ENCODE data around the gene COL5A1. TPM values are rescaled to one million over a fixed set of nuclear protein-coding genes. Genes with fewer than 3 reads are reported as not detected.
A peak's percentile ranks its signal among the peaks of the same experiment; 100 is the strongest.

COL5A1 gene
- total RNA-seq (2014; rRNA removed; shearing (Covaris generic)) = 148 and 165 TPM in 2 replicates

DNA sequence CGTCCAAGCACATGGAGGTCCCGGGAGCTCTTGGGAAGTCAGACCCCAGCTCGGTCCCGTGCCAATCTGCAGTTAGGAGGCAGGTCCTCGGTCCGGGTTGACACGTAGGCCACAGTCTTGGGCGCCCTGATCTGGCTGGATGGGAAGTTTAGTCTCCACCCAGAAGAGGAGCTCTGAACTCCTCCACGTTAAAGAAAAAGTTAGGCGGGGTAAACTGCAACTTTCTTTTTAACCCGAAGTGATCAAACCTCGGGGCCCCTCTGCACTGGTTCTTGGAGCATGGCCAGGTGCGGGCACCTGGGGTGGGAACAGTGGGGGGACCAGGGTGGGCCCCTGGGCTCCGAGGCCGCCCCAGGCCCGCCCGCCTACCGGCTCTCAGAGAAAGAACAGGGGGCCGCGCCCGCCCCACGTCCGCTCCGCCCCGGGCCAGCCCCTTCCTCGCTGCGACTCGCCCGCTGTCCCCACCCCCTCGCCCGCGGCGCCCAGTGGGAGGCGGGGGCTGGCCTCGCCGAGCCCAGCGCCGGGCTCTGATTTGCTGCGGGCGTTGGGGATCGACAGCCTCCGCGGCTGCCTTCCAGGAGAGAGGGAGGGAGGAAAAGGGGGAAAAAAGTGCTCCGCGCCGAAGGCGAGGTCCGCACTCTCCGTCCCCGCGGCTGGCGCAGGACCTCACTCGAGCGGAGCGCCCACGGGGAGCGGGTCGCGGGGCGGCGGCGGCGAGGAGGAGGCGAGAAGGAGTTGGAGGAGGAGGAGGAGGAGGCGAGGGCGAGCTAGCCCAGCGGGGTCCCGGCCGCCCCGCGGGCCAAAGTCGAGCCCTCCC is at the start of gene COL5A1:
COL5A1 (plus strand) TSS at position 631 of the 817 bp plus-strand sequence. CDS start 385 bp downstream, outside the sequence.
- Histone ChIP-seq H3K36me3 (peaks cover 26% of the 10 kb centered on the region), H3K27ac (peak within 1 kb of the TSS; percentile 67), H3K9me3 (replicated peaks) (no peaks in the 10 kb centered on the region), H3K27me3 (replicated peaks) (no peaks in the 10 kb centered on the region), H3K4me1 (replicated peaks) (peaks cover 39% of the 10 kb centered on the region), H3K4me3 (peak within 1 kb of the TSS; percentile 84)
- peak; percentile 93 to 94 for DNase-seq (ENCODE audit: low read depth in 1 of 2, low spot score in 2 of 2)

DNA sequence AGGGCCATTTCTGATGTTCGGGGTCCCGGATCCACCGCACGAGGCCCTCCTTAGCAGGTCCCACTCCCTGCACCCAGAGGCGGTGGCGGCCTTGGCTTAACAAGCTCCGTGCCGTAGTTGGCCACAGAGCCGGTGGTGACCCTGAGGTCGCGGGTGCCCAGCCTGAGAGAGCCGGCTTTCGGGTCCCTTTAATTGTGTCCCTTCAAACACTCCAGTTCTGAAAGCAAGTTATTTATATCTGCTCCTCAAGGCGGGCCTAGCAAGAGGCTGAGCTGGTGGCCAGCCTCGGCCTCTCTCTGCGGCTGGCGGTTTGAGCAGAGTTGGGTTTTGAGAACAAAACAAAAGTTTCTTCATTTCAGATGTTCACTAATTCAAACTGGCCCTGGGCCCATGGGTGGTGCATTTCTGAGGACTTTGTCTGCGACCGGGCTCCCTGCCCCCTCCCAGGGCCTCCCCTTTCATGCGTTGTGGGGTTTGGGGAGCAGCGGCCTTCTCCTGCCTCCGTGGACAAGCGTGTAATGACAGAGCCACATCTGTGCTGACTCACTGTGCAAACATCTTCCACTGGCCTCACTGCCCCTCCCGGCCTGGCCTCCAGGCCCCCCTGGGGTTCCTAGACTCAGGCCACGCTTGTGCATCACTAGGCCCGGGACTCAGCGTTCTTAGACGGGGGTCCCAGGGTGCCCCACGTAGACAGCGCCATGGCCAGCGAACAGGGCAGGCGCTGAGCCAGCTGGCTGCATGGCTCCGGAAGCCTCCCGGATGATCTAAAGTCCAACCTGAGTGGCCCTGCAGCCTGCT is 49.4 kb upstream of the COL5A1 start:
- DNase-seq (ENCODE audit: low read depth in 1 of 2, low spot score in 2 of 2) = peak; percentile 92 to 93
- Histone ChIP-seq H3K9me3 (replicated peaks) (no peaks in the 10 kb centered on the region), H3K27me3 (replicated peaks) (no peaks in the 10 kb centered on the region), H3K36me3 (no peaks in the 10 kb centered on the region), H3K4me3 (no peak overlapping the region), H3K4me1 (replicated peaks) (peaks cover 39% of the 10 kb centered on the region), H3K27ac (peak overlapping the region; percentile 79)

DNA sequence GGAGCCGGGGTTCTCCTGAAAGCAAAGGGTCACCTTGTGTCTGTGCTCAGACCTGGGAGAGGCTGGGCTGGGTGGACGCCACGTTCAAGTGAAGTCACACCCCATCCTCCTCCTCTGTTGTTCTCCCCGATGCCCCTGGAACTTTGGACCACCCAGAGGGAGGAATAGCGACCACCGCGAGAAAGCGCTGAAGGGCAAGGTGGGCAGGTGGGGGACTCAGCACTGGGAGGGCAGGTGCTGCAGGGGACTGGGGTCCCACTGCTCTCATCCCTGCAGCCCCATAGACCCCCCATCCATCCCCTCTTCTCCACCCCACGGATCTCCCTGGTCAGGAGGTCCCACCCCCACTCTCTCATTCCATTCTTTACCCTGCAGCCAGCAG is 48.8 kb upstream of the COL5A1 start:
- peaks cover 39% of the 10 kb centered on the region for H3K4me1 ChIP-seq (replicated peaks)
- H3K27me3 ChIP-seq (replicated peaks) = no peaks in the 10 kb centered on the region
- peak overlapping the region; percentile 79 for H3K27ac ChIP-seq

DNA sequence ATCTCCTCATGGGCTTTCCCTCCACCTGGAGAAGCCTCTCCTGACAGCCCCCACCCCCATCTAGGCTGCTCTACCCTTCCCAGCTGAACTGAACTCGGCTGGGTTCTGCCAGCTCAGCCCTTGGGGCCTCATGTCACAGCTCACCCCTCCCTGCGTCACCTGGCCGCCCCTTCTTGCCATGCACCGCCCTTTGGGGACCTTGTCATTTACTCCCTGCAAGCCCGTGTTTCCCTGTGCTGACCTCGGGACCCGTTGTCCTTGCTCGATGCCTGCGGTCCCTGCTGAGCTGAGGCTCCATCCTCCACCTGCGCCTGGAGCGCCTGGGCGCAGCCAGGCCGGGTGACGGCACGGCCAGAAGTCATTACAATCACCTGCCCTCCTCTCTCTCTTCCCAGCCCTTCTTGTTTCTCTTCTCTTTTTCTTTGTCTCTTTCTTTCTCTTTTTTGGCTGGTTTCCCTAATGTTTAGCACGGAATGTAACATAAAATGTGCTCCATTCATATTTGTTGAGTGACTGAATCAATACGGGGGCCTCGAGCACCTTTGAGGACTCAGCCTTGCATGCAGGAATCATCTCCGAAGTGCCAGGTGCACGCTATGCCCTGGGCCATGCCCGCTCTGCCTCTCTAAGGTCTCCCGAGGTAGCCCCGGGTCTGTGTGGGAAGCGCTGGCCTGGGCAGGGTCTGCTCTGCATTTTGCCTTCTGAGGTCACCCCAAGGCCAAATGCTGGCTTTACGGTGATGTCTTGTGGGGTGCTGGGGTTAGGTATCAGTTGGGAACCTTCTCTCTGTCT is 48.1 kb upstream of the COL5A1 start:
- no peak overlapping the region for H3K27ac ChIP-seq
- no peaks in the 10 kb centered on the region for H3K27me3 ChIP-seq (replicated peaks)
- H3K4me1 ChIP-seq (replicated peaks) = peaks cover 39% of the 10 kb centered on the region
- no peaks in the 10 kb centered on the region for H3K9me3 ChIP-seq (replicated peaks)
- H3K36me3 ChIP-seq = no peaks in the 10 kb centered on the region
- DNase-seq (ENCODE audit: low read depth in 1 of 2, low spot score in 2 of 2) = no peak
- no peak overlapping the region for H3K4me3 ChIP-seq

More for the DNA sequence above, 48.8 kb upstream of the COL5A1 start:
- Histone ChIP-seq H3K36me3 (no peaks in the 10 kb centered on the region), H3K4me3 (no peak overlapping the region), H3K9me3 (replicated peaks) (no peaks in the 10 kb centered on the region)
- no peak for DNase-seq (ENCODE audit: low read depth in 1 of 2, low spot score in 2 of 2)

DNA sequence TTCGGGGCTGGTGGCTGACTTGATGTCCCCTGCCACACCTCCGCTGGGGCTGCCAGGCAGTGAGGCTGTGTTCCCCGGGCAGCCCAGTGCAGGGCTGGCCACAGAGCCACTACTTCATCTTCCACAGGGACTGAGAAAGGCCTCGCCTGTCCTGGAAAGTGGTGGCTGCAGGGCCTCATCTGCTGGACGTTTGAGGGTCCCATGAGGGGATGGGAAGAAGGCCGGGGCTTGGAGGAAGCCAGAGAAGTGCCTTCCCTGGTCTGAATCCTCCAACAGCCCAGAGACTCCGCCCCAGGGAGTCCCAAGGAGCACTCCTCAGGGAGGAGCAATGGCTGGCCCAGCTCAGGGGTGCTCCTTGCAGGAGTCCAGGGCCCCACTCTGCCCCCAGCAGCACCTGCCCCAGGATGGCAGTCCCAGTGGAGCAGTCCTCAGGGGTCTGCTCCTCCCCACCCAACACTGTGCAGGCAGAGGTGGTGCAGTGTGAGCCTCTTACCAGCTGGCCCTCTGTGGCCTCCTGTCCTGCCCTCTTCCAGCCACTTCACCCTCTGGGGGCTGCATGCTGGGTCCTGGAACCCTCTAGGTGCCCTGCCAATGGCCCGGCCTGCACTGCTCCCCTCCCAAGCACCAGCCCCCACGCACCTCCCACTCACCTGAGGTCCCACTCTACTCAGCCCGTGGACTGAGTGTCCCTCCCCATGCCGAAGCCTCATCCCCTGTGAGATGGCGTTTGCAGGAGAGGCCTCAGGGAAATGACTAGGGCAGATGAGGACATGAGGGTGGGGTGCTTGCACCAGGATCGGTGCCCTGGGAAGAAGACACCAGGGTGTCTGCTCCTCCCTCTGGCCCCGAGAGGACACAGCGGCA is 47.3 kb upstream of the COL5A1 start:
- Histone ChIP-seq H3K4me1 (replicated peaks) (peaks cover 39% of the 10 kb centered on the region), H3K27ac (no peak overlapping the region), H3K36me3 (no peaks in the 10 kb centered on the region), H3K4me3 (no peak overlapping the region), H3K9me3 (replicated peaks) (no peaks in the 10 kb centered on the region), H3K27me3 (replicated peaks) (no peaks in the 10 kb centered on the region)
- DNase-seq (ENCODE audit: low read depth in 1 of 2, low spot score in 2 of 2) = no peak

DNA sequence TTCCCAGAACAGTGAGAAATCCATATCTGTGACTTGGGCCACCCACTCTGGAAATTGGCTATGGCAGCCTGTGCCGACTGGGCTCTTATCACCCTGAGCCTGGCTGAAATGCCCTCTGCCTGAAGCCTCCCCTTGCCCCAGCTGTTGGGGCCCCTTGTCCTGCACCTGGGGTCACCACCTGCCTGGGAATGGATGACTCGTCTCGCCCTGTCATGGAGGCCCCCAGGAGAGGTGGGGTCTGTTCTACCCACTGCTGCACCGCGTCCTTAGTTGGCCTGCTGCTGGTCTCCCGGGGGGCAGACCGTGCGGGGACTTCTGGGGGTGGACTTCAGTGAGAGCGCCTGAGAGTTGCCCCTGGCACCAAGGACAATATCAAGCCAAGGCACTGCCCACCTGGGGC is 46.6 kb upstream of the COL5A1 start:
- no peaks in the 10 kb centered on the region for H3K27me3 ChIP-seq (replicated peaks)
- no peak overlapping the region for H3K27ac ChIP-seq
- no peaks in the 10 kb centered on the region for H3K36me3 ChIP-seq
- DNase-seq (ENCODE audit: low read depth in 1 of 2, low spot score in 2 of 2) = no peak
- H3K4me1 ChIP-seq (replicated peaks) = peaks cover 35% of the 10 kb centered on the region
- no peak overlapping the region for H3K4me3 ChIP-seq
- no peaks in the 10 kb centered on the region for H3K9me3 ChIP-seq (replicated peaks)

DNA sequence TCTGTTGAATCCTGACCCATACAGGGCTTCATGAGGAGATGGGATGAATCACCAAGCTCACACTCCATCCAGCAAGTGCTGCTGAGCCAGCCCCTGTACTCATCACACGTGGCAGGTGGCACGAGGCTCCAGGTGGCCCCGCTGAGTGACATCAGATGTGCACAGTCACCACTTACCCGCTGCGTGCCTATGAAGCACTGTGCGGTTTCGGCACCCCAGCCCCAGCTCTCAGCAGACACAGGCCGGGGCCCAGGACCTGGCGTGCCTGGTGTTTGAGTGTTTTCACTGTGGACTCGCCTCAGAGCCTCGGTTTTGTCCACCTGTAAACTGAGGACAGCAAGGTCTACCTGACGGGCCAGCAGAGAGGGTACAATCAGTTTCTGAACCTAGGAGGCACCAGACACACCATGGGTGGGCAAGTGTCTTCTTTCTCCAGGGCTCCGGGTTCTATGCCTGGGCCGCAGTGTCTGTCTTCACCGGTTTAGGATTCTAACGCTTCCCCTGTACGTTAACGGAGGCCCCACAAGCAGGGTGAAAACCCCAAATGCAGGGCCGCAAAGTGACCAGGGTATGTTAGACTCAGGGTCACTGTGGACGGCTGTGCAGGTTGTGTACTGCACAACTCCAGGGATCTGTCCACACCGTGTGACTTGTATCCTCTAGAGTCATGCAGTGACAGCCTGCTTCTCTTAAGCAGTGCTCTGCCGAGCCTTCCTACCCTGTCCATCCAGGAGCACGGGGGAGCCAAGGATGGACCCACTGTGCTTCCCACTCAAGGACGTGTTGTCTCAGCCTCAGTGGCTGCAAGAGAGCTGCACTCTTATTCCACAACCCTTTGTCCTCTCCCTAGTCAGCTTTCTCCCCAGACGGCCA is 44.3 kb upstream of the COL5A1 start:
- no peaks in the 10 kb centered on the region for H3K9me3 ChIP-seq (replicated peaks)
- no peak for DNase-seq (ENCODE audit: low read depth in 1 of 2, low spot score in 2 of 2)
- no peaks in the 10 kb centered on the region for H3K36me3 ChIP-seq
- H3K27ac ChIP-seq = no peak overlapping the region
- peaks cover 27% of the 10 kb centered on the region for H3K4me1 ChIP-seq (replicated peaks)
- H3K4me3 ChIP-seq = no peak overlapping the region
- H3K27me3 ChIP-seq (replicated peaks) = no peaks in the 10 kb centered on the region

DNA sequence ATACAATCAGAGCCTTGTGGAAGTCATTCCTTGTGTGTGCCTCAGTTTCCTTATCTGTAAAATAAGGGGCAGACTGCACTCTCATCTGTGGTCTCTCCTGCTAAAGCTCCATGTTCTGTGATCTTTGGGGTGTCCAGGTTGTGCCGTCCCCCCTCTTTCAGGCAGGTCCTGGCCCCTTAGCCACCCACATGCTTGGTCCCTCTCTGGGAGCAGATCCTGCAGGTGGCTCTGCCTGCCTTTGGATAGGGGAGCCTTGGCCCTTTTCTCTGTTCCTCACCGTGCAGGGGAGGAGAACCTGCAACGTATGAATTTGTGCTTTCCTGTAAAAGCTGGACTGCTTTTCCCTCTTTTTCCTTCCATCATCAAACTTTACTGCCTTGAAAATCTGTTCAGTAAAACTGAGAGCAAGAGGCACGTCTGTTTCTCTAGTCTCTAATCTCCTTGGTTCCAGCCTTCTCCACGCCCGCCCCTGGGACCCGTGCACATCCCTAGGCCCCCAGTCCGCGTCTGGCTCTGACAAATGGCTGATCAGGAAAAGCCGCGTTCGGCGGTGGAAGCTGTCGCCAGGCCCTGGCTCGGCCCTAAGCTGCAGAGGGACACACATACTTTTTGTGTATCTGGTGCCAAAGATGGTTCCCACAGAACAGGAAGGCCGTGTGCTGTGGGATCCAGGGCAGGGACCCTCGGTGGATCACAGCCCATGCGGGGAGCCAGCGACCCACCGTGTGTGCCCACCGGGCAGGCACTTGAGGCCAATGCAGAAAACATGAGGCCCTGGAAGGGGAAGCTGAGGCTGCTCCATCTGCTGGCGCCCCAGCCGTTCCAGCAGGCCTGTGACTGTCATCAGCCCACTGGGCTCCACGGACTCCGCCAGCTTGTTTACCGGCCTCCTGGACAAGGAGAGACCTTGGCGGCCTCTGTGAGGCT is 43.4 kb upstream of the COL5A1 start:
- no peak overlapping the region for H3K4me3 ChIP-seq
- H3K4me1 ChIP-seq (replicated peaks) = peaks cover 24% of the 10 kb centered on the region
- H3K36me3 ChIP-seq = no peaks in the 10 kb centered on the region
- H3K27ac ChIP-seq = no peak overlapping the region
- H3K27me3 ChIP-seq (replicated peaks) = no peaks in the 10 kb centered on the region
- DNase-seq (ENCODE audit: low read depth in 1 of 2, low spot score in 2 of 2) = no peak
- no peaks in the 10 kb centered on the region for H3K9me3 ChIP-seq (replicated peaks)

DNA sequence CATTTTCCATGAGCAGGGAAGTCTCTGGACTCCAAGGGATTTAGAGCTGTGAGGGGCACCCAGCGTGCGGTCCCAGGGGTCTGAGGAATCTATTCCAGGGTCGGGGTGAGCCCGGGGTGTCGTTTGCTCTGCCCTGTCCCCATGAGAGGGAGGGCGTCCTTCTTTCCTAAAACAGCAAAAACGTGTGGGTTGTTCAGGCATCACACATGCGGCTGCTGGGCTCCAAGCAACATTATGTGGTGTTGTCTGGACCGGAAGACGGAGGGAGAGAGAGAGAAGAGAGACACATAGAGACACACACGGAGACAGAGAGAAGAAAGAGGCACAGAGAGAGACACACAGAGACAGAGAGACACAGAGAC is 42.7 kb upstream of the COL5A1 start:
- H3K27ac ChIP-seq = no peak overlapping the region
- H3K4me3 ChIP-seq = no peak overlapping the region
- no peak for DNase-seq (ENCODE audit: low read depth in 1 of 2, low spot score in 2 of 2)
- H3K4me1 ChIP-seq (replicated peaks) = peaks cover 27% of the 10 kb centered on the region
- H3K27me3 ChIP-seq (replicated peaks) = no peaks in the 10 kb centered on the region
- no peaks in the 10 kb centered on the region for H3K36me3 ChIP-seq
- H3K9me3 ChIP-seq (replicated peaks) = no peaks in the 10 kb centered on the region

DNA sequence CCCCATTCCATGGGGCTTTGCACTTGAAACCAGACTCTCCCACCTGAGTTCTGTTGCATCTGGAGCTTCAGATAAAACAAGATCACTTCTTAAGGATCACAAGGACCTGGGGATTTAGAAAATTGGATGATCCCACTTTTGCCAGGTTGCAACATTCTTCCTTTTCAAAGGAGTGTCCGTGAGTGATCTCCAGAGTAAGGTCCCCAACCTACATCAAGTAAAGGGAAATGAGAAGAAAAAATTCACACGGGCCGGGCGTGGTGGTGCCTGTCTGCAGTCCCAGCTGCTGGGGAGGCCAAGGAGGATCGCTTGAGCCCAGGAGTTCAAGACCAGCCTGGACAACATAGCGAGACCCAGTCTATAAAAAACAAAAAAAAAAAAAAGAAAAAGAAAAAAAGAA is 41.2 kb upstream of the COL5A1 start:
- no peak overlapping the region for H3K4me3 ChIP-seq
- no peaks in the 10 kb centered on the region for H3K36me3 ChIP-seq
- no peak overlapping the region for H3K27ac ChIP-seq
- H3K27me3 ChIP-seq (replicated peaks) = no peaks in the 10 kb centered on the region
- H3K4me1 ChIP-seq (replicated peaks) = peaks cover 33% of the 10 kb centered on the region
- no peaks in the 10 kb centered on the region for H3K9me3 ChIP-seq (replicated peaks)
- no peak for DNase-seq (ENCODE audit: low read depth in 1 of 2, low spot score in 2 of 2)

DNA sequence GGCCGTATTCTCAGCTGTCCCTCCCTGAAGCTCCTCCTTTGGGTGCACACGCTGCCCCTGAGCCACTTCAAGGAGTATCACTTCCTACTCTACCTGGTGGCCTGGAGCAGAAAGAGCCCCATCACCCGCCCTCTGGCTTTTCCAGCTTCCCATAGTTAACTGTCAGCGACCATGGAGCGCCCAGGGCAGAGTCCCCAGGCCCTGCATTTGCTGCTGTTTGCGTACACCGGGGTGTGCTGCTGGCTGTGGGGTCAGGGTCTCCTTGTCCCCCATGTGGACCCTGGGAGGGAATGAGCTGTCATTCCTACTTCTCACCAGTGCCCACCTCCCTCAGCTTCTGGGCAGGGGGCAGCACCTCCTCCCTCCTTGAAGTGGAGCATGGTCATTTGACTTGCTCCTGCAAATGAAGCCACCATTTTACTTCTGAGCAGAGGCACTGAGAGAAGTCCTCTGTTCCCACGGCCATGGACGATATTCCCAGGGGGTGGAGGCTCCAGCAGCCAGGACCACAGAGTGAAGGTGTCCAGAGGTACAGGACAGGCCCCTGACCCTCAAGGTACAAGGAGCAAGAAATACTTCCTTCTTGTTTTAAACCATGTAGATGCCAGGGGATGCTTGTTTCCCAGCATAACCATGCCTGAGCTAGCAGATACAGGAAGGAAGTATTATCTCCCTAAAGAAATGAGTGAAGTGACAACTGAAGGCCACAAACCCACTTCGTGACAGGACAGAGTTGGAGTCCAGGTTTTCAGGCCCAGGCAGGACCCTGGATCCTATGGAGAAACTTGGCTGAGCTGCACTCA is 40.6 kb upstream of the COL5A1 start:
- peak overlapping the region; percentile 90 for H3K27ac ChIP-seq
- H3K36me3 ChIP-seq = no peaks in the 10 kb centered on the region

More for the DNA sequence above, 40.6 kb upstream of the COL5A1 start:
- no peaks in the 10 kb centered on the region for H3K9me3 ChIP-seq (replicated peaks)
- no peak for DNase-seq (ENCODE audit: low read depth in 1 of 2, low spot score in 2 of 2)
- no peak overlapping the region for H3K4me3 ChIP-seq
- H3K27me3 ChIP-seq (replicated peaks) = no peaks in the 10 kb centered on the region
- peaks cover 33% of the 10 kb centered on the region for H3K4me1 ChIP-seq (replicated peaks)

Data from SJSA1 (cell line).